Keratinocyte (primary cell): ENCODE data around the gene EDDM13. TPM values are rescaled to one million over a fixed set of nuclear protein-coding genes. Genes with fewer than 3 reads are reported as not detected.
A peak's percentile ranks its signal among the peaks of the same experiment; 100 is the strongest.

Experiments
- DNase-seq: peaks from one replicate; pipeline ENCODE4 v3.0.0-alpha.2; 2011; ENCODE audit warnings: low read depth, missing footprints, low spot score
- FAIRE-seq: peaks from 2 replicates; lab custom pipeline; 2011; peaks lifted over from hg19 to GRCh38; lab: Jason Lieb, UNC
- H2AFZ ChIP-seq: 2 replicates; pipeline ENCODE4 v1.6.0; 2012; ENCODE audit warnings: low read length, control low read depth, inconsistent platforms; ENCODE audit not compliant: control insufficient read depth
- H3K27ac ChIP-seq: 2 replicates; pipeline ENCODE4 v1.5.1; 2011; ENCODE audit warnings: low read length; ENCODE audit not compliant: control insufficient read depth, insufficient read depth
- H3K27me3 ChIP-seq: 3 replicates; pipeline ENCODE4 v1.6.0; 2011; ENCODE audit warnings: low read length; ENCODE audit not compliant: control insufficient read depth, insufficient read depth; ENCODE audit errors: extremely low read depth
- H3K36me3 ChIP-seq, 2 experiments: 2 replicates in 1 of 2; 3 replicates in 1 of 2; pipeline ENCODE4 v1.5.1; 2011; ENCODE audit warnings: low read length in 2 of 2, mild to moderate bottlenecking in 1 of 2; ENCODE audit not compliant: control insufficient read depth in 2 of 2, insufficient read depth in 2 of 2; ENCODE audit errors: extremely low read depth in 1 of 2
- H3K4me1 ChIP-seq: 3 replicates; pipeline ENCODE4 v1.5.1; 2011; ENCODE audit warnings: low read length; ENCODE audit not compliant: control insufficient read depth, insufficient read depth; ENCODE audit errors: extremely low read depth
- H3K4me2 ChIP-seq: 3 replicates; pipeline ENCODE4 v1.6.0; 2011; ENCODE audit warnings: low read depth, low read length; ENCODE audit not compliant: control insufficient read depth, insufficient read depth; ENCODE audit errors: extremely low read depth
- H3K4me3 ChIP-seq, 3 experiments: fragments of 200-600 bp in 1 of 3; sonication (generic) in 1 of 3; 2 replicates in 2 of 3; 3 replicates in 1 of 3; pipeline ENCODE4 v1.5.1; 2011 to 2016; ENCODE audit warnings: low read length in 3 of 3, mild to moderate bottlenecking in 3 of 3, control low read depth in 2 of 3, inconsistent platforms in 1 of 3, low read depth in 1 of 3, mixed read lengths in 1 of 3, mixed run types in 1 of 3, moderate library complexity in 1 of 3; ENCODE audit not compliant: control insufficient read depth in 2 of 3, insufficient read depth in 2 of 3; ENCODE audit errors: extremely low read depth in 1 of 3
- H3K79me2 ChIP-seq: 2 replicates; pipeline ENCODE4 v1.6.0; 2012; ENCODE audit warnings: low read length; ENCODE audit not compliant: control insufficient read depth, insufficient read depth
- H3K9ac ChIP-seq: 3 replicates; pipeline ENCODE4 v1.6.0; 2011; ENCODE audit warnings: low read length; ENCODE audit not compliant: control insufficient read depth, insufficient read depth; ENCODE audit errors: extremely low read depth
- H3K9me1 ChIP-seq: 3 replicates; pipeline ENCODE4 v1.6.0; 2011; ENCODE audit warnings: low read length; ENCODE audit not compliant: control insufficient read depth, insufficient read depth; ENCODE audit errors: extremely low read depth
- H3K9me3 ChIP-seq: 2 replicates; pipeline ENCODE4 v1.5.1; 2012; ENCODE audit warnings: low read depth, low read length; ENCODE audit not compliant: control insufficient read depth
- H4K20me1 ChIP-seq: 3 replicates; pipeline ENCODE4 v1.6.0; 2011; ENCODE audit warnings: low read length; ENCODE audit not compliant: control insufficient read depth, insufficient read depth; ENCODE audit errors: extremely low read depth
- CTCF ChIP-seq, 3 experiments: IDR thresholded peaks in 1 of 3; conservative IDR thresholded peaks in 1 of 3; optimal IDR thresholded peaks in 1 of 3; 2 replicates in 2 of 3; 3 replicates in 1 of 3; pipeline versions ENCODE3 to v1.5.1; 2011; ENCODE audit warnings: low read length in 3 of 3, mild to moderate bottlenecking in 3 of 3, moderate library complexity in 2 of 3, control low read depth in 1 of 3, inconsistent platforms in 1 of 3; ENCODE audit not compliant: insufficient read depth in 2 of 3; ENCODE audit errors: extremely low read depth in 1 of 3
- EZH2 ChIP-seq: IDR thresholded peaks from one replicate; pipeline ENCODE4 v1.6.1; 2012; ENCODE audit warnings: inconsistent platforms, mild to moderate bottlenecking, low read length, moderate library complexity
- dilution Hi-C: fragments of 300-500 bp; cut with MboI; formaldehyde crosslinking; loops from one replicate; pipeline ENCODE4 v1.7.0; 2020; ENCODE audit warnings: low sequenced_read_pairs; ENCODE audit not compliant: extremely low pct_ligation_motif_present
- polyA plus RNA-seq, 5 experiments: library from polyadenylated mRNA; depleted of rRNA in 3 of 5; stranded (reverse) in 3 of 5; stranded (forward) in 1 of 5; unstranded in 1 of 5; fragments of >200 nt; gene quantifications; 1 replicate in 1 of 5; 2 replicates in 3 of 5; 3 replicates in 1 of 5; pipeline versions ENCODE4 v1.2.1 to v1.2.3, GENCODE V29; 2011 to 2012; ENCODE audit warnings: missing spikeins in 2 of 5, low read depth in 1 of 5, low replicate concordance in 1 of 5

Gene EDDM13
- polyA plus RNA-seq, 1 donor (not counting 4 experiments of a cell fraction or from before 2014, with no cell fraction given) = 6.1 TPM

GRCh38 chr19:56297010-56297409, 24.5 kb downstream of the EDDM13 start:
- no peak for TF ChIP-seq EZH2
- TF ChIP-seq CTCF (optimal IDR thresholded peaks at IDR 0.05 in 1 of 3, IDR thresholded peaks at IDR 0.05 in 1 of 3, conservative IDR thresholded peaks at IDR 0.05 in 1 of 3; ENCODE audit: extremely low read depth in 1 of 3, insufficient read depth in 2 of 3, low read length in 3 of 3) = no peak

GRCh38 chr19:56299688-56300087, 27.1 kb downstream of the EDDM13 start:
- dilution Hi-C loops = no loop called here
- H3K9ac ChIP-seq = no peak overlapping the region
- no peak overlapping the region for H2AFZ ChIP-seq
- no peaks in the 10 kb centered on the region for H3K9me3 ChIP-seq
- FAIRE-seq (no peak), DNase-seq (no peak)
- H3K79me2 ChIP-seq = no peaks in the 10 kb centered on the region
- H3K27me3 ChIP-seq = no peaks in the 10 kb centered on the region
- no peak overlapping the region for H3K4me2 ChIP-seq
- H3K9me1 ChIP-seq = no peaks in the 10 kb centered on the region
- H3K4me1 ChIP-seq = peaks cover 21% of the 10 kb centered on the region
- no peak overlapping the region for H3K27ac ChIP-seq
- TF ChIP-seq EZH2 = no peak
- no peak overlapping the region for H3K4me3 ChIP-seq
- H3K36me3 ChIP-seq = peaks cover 4 to 6% of the 10 kb centered on the region in 2 experiments
- H4K20me1 ChIP-seq = no peaks in the 10 kb centered on the region

More at GRCh38 chr19:56297010-56297409, 24.5 kb downstream of the EDDM13 start:
- Histone ChIP-seq H3K4me2 (no peak overlapping the region), H3K36me3 (no peaks in the 10 kb centered on the region), H2AFZ (no peak overlapping the region), H3K9me1 (no peaks in the 10 kb centered on the region), H3K4me1 (peaks cover 31% of the 10 kb centered on the region), H3K27me3 (no peaks in the 10 kb centered on the region), H3K27ac (no peak overlapping the region), H3K79me2 (no peaks in the 10 kb centered on the region), H3K9me3 (no peaks in the 10 kb centered on the region), H3K4me3 (no peak overlapping the region), H3K9ac (no peak overlapping the region), H4K20me1 (no peaks in the 10 kb centered on the region)
- no peak for DNase-seq
- FAIRE-seq = no peak
- dilution Hi-C loops = no loop called here

- no peak overlapping the region for H3K27ac ChIP-seq
- DNase-seq (no peak), FAIRE-seq (no peak)
- H2AFZ ChIP-seq = no peak overlapping the region
- H4K20me1 ChIP-seq = no peaks in the 10 kb centered on the region
- H3K4me1 ChIP-seq = peaks cover 9% of the 10 kb centered on the region
- H3K9me1 ChIP-seq = no peaks in the 10 kb centered on the region
- H3K9ac ChIP-seq = no peak overlapping the region
- no peaks in the 10 kb centered on the region for H3K79me2 ChIP-seq
- no peak overlapping the region for H3K4me2 ChIP-seq
- dilution Hi-C loops = no loop called here
- no peaks in the 10 kb centered on the region for H3K27me3 ChIP-seq
- H3K4me3 ChIP-seq = no peak overlapping the region
- TF ChIP-seq EZH2 = no peak
- peak; percentile 2 to 25 (median 14) for TF ChIP-seq CTCF (optimal IDR thresholded peaks at IDR 0.05 in 1 of 3, IDR thresholded peaks at IDR 0.05 in 1 of 3, conservative IDR thresholded peaks at IDR 0.05 in 1 of 3; ENCODE audit: extremely low read depth in 1 of 3, insufficient read depth in 2 of 3, low read length in 3 of 3)
- H3K36me3 ChIP-seq = peaks cover 5 to 6% of the 10 kb centered on the region in 2 experiments
- H3K9me3 ChIP-seq = no peaks in the 10 kb centered on the region
These were observed 28.6 kb downstream of the EDDM13 start for GRCh38 chr19:56301155-56301554.
